Activated T-cell treated with anti-CD3 and anti-CD28 coated beads, Interleukin-2, amount 50 U/mL, for 4 hours (primary cell): Measurements from ENCODE around the gene LDHD. TPM values are rescaled to one million over a fixed set of nuclear protein-coding genes. Genes with fewer than 3 reads are reported as not detected.

Experiments used
- ATAC-seq, 2 donors: fragments of 200-7000 bp; cut with Tn5 transposase; one replicate each; pipeline ENCODE4 v1.10.0; 2021
- DNase-seq: peaks from one replicate; pipeline ENCODE4 v3.0.0-alpha.2; 2020
- H3K27me3 Mint-ChIP-seq: one replicate; pipeline ENCODE4 v1.8.0; 2021; ENCODE audit warnings: low read depth, mixed read lengths
- H3K36me3 Mint-ChIP-seq: one replicate; pipeline ENCODE4 v1.8.0; 2022; ENCODE audit warnings: mixed read lengths; ENCODE audit not compliant: insufficient read depth
- H3K4me1 Mint-ChIP-seq: one replicate; pipeline ENCODE4 v1.8.0; 2021; ENCODE audit warnings: low read depth, mixed read lengths
- H3K4me3 Mint-ChIP-seq: one replicate; pipeline ENCODE4 v1.8.0; 2021; ENCODE audit warnings: mild to moderate bottlenecking, moderate library complexity, mixed read lengths
- H3K9me3 Mint-ChIP-seq: one replicate; pipeline ENCODE4 v1.8.0; 2021; ENCODE audit warnings: mixed read lengths
- total RNA-seq, 3 donors: library from RNA; stranded (reverse); gene quantifications; one replicate each; pipeline ENCODE4 v1.2.1, GENCODE V29; 2021

The LDHD gene
- total RNA-seq, 3 donors from 2014 or later: 0.11 TPM; not detected in 2

DNA sequence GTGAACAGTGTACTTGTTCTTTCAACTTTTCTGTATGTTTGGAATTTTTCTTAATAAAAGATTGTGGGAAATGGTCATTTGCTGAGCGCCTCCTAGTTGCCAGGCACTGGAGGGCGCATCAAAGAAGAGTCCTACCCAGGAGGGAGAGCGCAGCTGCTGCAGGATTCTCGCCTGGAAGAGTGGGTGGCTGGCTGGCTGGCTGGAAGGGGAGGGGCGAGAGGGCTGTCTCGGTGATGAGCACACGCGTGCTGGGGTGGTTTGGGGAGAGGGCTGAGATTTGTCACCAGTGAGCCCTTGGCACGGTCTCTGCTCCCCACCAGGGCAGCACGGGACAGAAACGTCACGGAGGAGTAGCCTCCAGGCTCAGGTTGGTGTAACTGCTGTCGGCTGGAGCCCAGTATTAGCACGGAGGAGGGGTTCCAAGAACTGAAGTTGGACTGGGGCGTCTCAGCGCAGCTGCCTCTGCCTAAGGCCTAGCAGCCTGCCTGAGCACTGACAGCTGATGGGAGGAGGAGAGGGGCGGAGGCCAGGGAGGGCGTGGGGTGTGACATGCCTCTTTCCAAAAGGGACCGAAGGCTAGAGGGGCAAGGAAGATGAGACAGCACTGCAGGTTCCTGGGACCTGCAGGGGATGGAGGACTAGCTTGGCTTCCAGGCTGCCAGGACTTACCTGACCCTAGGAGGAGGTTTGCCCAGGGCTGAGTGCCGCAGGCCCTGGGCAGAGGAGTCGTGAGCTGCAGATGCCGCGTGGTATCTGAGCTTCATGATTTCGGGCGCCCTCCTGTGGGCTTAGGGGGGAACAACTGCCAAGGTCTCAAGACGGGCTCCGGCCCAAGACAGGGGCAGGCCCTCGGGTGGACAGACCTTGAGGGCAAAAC, 5.7 kb downstream of the LDHD start:
- H3K4me3 Mint-ChIP-seq: peak overlapping the region; percentile 65
- peaks cover 42% of the 10 kb centered on the region for H3K4me1 Mint-ChIP-seq
- ATAC-seq: peak; percentile 64 to 75
- H3K9me3 Mint-ChIP-seq: no peaks in the 10 kb centered on the region
- peaks cover 20% of the 10 kb centered on the region for H3K27me3 Mint-ChIP-seq
- peaks cover 2% of the 10 kb centered on the region for H3K36me3 Mint-ChIP-seq
- DNase-seq: peak; percentile 78

DNA sequence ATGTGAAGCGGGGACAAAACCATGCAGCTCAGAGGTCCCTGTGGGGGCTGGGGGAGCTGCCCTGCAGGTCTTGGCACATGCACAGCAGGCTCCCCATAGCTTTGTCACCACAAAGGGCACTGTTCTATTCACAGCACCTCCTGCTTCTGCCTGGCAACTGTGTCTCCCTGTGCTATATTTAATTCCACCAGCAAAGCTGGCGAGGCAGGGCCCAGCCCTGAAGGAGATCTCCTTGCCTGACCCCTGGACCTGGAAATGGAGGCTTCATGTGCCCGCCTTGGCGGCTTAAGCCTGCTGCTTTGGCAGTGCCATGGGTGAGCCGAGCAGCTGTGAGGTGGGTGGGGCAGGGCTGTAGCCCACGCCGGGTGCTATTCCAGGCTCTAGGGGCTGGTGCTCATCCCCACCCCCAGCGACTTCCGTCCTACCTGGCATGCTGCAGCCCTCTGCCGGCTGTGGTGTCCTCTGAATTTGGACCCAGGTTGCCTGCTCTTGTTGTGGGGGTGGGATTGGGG, 6.8 kb downstream of the LDHD start:
- Mint-ChIP-seq H3K9me3 (no peaks in the 10 kb centered on the region), H3K36me3 (peaks cover 2% of the 10 kb centered on the region), H3K27me3 (peaks cover 20% of the 10 kb centered on the region), H3K4me1 (peaks cover 48% of the 10 kb centered on the region), H3K4me3 (peak overlapping the region; percentile 56)
- DNase-seq (no peak), ATAC-seq (no peak)

DNA sequence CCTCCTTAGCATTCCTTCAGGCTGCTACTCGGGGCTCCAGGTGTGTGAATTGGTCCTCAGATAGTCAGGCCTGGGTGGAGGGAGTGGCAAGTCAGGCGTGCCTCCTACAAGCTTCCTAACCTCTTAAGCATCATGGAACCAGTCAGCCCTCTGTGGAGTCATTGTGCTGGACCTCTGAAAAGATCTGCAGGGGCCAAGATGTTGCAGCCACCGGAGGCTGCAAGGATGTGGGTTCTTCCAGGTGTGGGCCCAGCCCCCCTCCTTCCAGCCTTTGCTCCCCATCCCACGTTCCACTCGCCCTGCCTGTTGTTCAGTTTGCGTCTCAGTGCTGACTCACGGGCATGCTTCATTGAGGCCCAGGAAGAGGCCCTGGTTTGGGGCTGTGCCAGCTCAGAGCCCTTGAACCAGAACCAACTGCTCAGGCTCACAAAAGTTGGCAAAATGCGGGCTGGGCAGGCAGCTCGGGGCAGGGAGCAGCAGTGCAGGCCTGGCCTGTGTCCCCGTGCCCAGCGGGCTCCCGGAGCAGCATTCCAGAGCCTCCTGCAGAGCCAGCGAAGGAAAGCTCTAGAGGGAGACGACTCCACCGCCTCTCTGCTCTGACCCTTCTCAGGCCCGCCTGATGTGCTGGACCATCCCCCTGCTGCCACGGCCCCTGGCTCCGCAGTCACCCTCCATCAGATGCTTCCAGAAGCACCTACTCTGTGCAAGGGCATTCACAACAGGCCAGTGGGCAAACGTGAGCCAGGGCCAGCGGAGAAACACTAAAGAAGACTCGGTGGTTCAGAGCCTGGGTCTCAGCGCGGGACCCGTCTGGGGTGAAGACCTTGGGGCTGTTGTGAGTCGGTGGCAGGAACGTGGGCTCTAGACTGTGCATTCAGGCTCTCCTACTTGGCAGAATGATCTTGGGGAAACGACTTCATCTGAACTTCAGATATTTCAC, 7.5 kb downstream of the LDHD start:
- H3K36me3 Mint-ChIP-seq: peaks cover 2% of the 10 kb centered on the region
- peak overlapping the region; percentile 56 for H3K4me3 Mint-ChIP-seq
- H3K27me3 Mint-ChIP-seq: peaks cover 20% of the 10 kb centered on the region
- peaks cover 48% of the 10 kb centered on the region for H3K4me1 Mint-ChIP-seq
- H3K9me3 Mint-ChIP-seq: no peaks in the 10 kb centered on the region
- DNase-seq (peak; percentile 69), ATAC-seq (peak; percentile 82 to 86)

DNA sequence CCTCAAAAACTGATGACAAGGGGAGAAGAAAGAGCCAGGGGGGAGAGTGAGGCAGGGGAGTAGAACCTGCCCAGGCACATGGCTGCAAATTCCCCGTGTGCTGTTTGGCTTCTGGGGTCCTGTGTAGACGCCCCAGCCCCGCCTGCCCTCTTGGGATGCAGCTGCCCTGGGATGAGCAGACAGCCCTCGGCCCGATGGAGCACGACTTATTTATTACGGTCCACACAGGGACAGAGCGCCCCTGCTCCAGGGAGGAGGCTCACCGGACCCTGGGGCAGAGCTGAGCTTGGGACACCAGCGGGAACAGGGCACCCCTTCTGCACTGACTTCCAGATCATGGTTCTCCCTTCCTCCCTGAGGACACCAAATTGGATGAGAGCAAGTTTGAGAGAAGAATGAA, 9.1 kb downstream of the LDHD start:
- no peak overlapping the region for H3K4me3 Mint-ChIP-seq
- H3K4me1 Mint-ChIP-seq: peaks cover 48% of the 10 kb centered on the region
- DNase-seq (no peak), ATAC-seq (no peak)
- peaks cover 2% of the 10 kb centered on the region for H3K36me3 Mint-ChIP-seq
- H3K9me3 Mint-ChIP-seq: no peaks in the 10 kb centered on the region
- peaks cover 11% of the 10 kb centered on the region for H3K27me3 Mint-ChIP-seq

DNA sequence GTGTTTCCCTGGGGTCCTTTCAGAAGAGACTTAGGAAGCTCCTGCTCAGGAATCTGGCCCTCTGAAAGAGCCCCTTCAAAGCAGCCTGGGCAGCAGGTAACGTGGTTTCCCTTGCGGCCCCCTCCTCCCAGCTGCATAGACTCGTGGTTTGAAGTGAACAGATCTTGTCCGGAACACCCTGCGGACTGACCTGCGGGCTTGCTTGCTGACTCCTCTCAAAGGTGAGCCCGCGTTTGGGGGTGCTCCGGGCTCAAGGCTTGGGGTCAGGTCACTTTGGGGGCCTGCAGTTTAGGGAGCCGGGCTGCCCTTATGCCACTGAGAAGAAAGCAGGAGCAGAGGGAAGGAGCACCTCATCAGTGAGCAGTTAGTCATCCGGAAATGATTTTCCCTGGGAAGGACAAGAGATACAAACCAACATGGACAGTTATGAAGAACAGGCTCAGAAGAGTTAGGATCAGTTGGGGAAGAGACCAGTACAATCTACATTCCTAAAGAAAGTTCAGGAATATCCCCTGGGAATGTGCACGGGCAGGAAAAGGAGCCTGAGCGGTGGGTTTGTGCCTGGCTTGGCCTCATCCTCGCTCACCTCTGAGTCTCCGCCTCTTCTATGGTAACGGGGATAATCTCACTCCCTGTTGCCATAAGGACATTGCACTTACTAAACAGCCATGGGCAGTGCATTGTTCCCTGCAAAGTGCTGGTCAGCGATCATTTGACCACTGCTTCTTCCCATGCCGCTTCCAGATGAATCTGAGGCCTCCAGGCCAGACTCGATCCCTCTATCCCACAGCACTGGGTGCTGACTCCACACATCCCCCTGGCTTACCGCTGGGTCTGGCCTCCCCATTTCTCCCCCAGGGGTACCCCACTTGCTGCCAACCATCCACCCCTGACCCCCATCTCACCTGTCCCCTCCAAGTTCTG, 10.0 kb downstream of the LDHD start:
- no peak for ATAC-seq
- Mint-ChIP-seq H3K4me3 (no peak overlapping the region), H3K27me3 (peaks cover 4% of the 10 kb centered on the region), H3K36me3 (peaks cover 2% of the 10 kb centered on the region), H3K9me3 (no peaks in the 10 kb centered on the region), H3K4me1 (peaks cover 49% of the 10 kb centered on the region)
- no peak for DNase-seq

DNA sequence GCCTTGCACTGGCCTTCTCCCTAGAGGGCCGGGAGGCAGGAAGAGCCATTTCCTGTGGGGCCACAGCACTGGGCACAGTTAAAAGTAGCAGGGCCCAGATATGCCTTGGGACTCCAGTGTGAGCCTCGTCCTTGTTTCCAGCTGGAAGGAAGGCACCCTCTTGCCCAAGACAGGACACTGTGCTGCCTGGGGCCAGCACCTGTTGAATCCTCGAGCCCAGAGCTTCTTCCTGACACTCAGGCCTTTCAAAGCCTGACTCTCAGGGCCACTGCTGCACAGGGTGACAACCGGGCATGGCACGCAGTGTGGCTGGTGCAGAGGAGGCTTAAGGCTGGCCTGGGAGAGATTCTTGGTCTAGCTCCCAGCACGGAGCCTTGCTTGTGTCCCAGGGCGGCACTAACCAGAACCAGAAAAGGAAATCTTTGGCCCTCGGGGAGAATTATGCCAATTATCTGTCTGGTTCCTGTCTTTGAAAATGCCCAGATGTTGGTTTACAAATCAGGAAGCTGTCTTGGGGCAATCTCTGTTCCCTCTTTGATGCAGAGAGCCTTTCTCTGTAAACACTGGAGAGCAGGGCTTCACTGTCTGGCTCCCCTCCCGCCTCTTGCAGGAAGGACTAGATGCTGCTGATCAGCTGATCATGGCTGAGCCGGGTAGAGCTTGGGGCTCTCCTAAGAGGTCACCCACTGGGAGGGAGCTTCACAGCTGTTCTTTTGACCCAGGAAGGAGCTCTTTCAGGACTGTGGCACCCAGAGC, 11.1 kb downstream of the LDHD start:
- Mint-ChIP-seq H3K4me3 (no peak overlapping the region), H3K9me3 (no peaks in the 10 kb centered on the region), H3K4me1 (peaks cover 47% of the 10 kb centered on the region), H3K36me3 (peaks cover 2% of the 10 kb centered on the region), H3K27me3 (no peaks in the 10 kb centered on the region)
- ATAC-seq: no peak
- DNase-seq: no peak

DNA sequence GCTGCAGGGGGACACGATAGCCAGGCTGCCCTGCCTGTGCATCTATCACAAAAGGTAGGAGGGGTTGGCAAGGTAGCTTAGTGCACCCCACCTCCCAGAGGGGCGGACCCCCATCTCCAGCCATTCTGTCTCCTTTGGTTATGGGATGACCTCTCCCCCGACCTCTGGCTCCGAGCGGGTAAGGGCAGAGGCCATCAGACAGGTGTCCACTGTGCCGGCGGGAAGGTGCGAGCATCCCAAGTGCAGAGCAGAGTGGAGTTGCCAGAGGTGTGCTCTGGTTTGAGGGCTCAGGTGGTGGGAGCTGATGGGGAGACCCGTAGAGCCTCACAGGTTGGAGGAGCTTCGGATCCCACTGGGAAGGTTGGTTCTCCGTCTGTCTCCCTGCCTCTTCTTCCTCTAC, 11.7 kb downstream of the LDHD start:
- no peaks in the 10 kb centered on the region for H3K9me3 Mint-ChIP-seq
- H3K27me3 Mint-ChIP-seq: no peaks in the 10 kb centered on the region
- H3K4me3 Mint-ChIP-seq: no peak overlapping the region
- H3K36me3 Mint-ChIP-seq: peaks cover 2% of the 10 kb centered on the region
- DNase-seq: no peak
- peaks cover 47% of the 10 kb centered on the region for H3K4me1 Mint-ChIP-seq
- no peak for ATAC-seq

- peaks cover 47% of the 10 kb centered on the region for H3K4me1 Mint-ChIP-seq
- no peak overlapping the region for H3K4me3 Mint-ChIP-seq
- DNase-seq: no peak
- ATAC-seq: no peak
- H3K9me3 Mint-ChIP-seq: no peaks in the 10 kb centered on the region
- peaks cover 2% of the 10 kb centered on the region for H3K36me3 Mint-ChIP-seq
- no peaks in the 10 kb centered on the region for H3K27me3 Mint-ChIP-seq
These were observed 12.6 kb downstream of the LDHD start for GRCh38 chr16:75103994-75104393.

GRCh38 chr16:75102595-75102994, 14.0 kb downstream of the LDHD start:
- ATAC-seq (no peak), DNase-seq (no peak)
- Mint-ChIP-seq H3K4me1 (peaks cover 49% of the 10 kb centered on the region), H3K4me3 (no peak overlapping the region), H3K9me3 (no peaks in the 10 kb centered on the region), H3K27me3 (no peaks in the 10 kb centered on the region), H3K36me3 (no peaks in the 10 kb centered on the region)

- Mint-ChIP-seq H3K36me3 (no peaks in the 10 kb centered on the region), H3K27me3 (no peaks in the 10 kb centered on the region), H3K9me3 (no peaks in the 10 kb centered on the region), H3K4me1 (peaks cover 49% of the 10 kb centered on the region), H3K4me3 (no peak overlapping the region)
- ATAC-seq: no peak
- DNase-seq: no peak
These were observed 14.9 kb downstream of the LDHD start for GRCh38 chr16:75101635-75102034.

DNA sequence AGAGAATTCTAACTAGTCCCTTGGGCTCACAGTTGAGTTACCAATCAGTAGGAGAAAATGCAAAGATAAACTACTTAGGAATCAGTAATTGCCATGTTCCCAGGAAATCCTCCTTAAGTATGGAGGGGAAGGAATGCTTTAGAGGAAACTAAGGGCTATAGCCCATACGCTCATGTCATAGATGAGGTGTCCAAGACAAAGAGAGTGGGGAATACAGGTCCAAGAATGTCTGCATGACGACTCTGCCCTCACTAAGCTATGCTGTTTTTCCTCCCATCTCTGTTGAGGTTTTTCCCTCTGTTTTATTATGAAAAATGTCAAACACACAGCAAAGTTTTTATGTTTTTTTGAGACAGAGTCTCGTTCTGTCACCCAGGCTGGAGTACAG, 16.0 kb downstream of the LDHD start:
- H3K4me1 Mint-ChIP-seq: peaks cover 47% of the 10 kb centered on the region
- H3K36me3 Mint-ChIP-seq: no peaks in the 10 kb centered on the region
- H3K4me3 Mint-ChIP-seq: no peak overlapping the region
- no peaks in the 10 kb centered on the region for H3K27me3 Mint-ChIP-seq
- H3K9me3 Mint-ChIP-seq: no peaks in the 10 kb centered on the region
- no peak for ATAC-seq
- DNase-seq: no peak

DNA sequence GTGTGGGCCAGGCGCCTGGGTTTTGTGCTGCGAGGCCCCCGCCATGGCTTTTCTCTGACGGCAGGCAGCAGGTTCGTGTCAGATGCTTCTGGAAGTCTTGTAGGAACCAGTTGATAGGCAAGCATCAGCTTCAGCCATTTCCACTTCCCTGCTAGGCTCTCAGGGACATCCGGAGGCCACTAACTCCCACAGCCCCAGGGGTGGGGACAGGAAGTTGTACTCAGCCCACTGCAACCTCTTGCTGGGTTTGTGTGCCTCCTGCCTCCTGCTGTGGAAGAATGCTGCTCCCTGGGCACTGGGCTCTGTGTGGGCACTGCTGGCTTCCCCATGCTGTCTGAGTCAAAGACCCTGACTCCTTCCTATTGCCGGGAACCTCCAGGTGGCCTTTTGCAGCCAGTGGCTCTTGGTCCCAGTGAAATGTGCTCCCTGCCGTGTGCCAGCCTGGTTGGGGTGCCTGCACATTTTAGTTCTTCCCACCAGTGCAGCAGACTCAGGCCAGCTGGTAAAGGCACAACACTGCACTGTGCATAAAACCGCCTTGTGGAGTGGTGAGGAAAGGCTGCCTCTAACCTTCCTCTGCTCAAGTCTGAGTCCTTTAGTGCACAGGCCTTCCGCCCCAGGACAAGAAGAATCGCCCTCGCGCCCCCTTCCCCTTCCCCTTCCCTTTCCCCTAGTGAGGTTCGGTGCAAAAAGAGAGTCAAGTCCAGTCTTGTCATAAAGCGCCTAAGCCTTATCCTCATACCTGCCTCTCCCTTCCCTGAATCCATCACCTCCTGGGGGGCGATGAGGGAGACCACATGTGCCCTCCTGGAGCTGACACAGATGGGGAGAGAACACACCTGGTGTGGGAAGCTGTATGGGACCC, 16.6 kb downstream of the LDHD start:
- no peaks in the 10 kb centered on the region for H3K36me3 Mint-ChIP-seq
- no peak overlapping the region for H3K4me3 Mint-ChIP-seq
- ATAC-seq: peak; percentile 28 to 44
- no peaks in the 10 kb centered on the region for H3K27me3 Mint-ChIP-seq
- peaks cover 43% of the 10 kb centered on the region for H3K4me1 Mint-ChIP-seq
- H3K9me3 Mint-ChIP-seq: no peaks in the 10 kb centered on the region
- DNase-seq: no peak
